Measurements from ENCODE around the gene PRSS57. TPM values are rescaled to one million over a fixed set of nuclear protein-coding genes. Genes with fewer than 3 reads are reported as not detected.
A peak's percentile ranks its signal among the peaks of the same experiment; 100 is the strongest.

The PRSS57 gene
- total and polyA plus RNA-seq, 2 of the 8 experiments (the other 6 are each of a cell fraction or from before 2014, with no cell fraction given): not detected

- Histone ChIP-seq H3K23me2 (ENCODE audit: low read depth, low read length) (no peaks in the 10 kb centered on the region), H3K27ac (ENCODE audit: low read depth, low read length) (no peak overlapping the region), H3K56ac (replicated peaks; ENCODE audit: insufficient read length, low read depth, low read length) (no peak overlapping the region), H4K20me1 (replicated peaks in 1 of 2; ENCODE audit: control insufficient read depth in 1 of 2, insufficient read depth in 2 of 2, low read length in 2 of 2) (peaks cover 0 to 3% of the 10 kb centered on the region in 2 experiments), H3K18ac (ENCODE audit: extremely low read depth, low read length) (no peak overlapping the region), H2BK20ac (ENCODE audit: low read length) (no peak overlapping the region), H3K9me3 (ENCODE audit: insufficient read depth in 2 of 2, low read depth in 1 of 2, low read length in 1 of 2) (peaks cover 4 to 6% of the 10 kb centered on the region in 2 experiments; a peak in 2 of 4 replicates), H3K4me1 (replicated peaks in 1 of 4; ENCODE audit: control insufficient read depth in 3 of 4, insufficient read depth in 4 of 4, low read length in 3 of 4) (peaks cover 0 to 8% (median 5%) of the 10 kb centered on the region in 4 experiments; a peak in 4 of 7 replicates), H3K14ac (ENCODE audit: insufficient read length) (no peak overlapping the region), H3K9ac (replicated peaks in 1 of 4; ENCODE audit: extremely low read depth in 1 of 4, low read depth in 3 of 4, low read length in 3 of 4) (no peak overlapping the region), H3K36me3 (ENCODE audit: control insufficient read depth in 2 of 4, insufficient read depth in 4 of 4, low read length in 3 of 4) (no peaks in the 10 kb centered on the region), H4K91ac (replicated peaks; ENCODE audit: insufficient read length, low read length) (no peak overlapping the region), H3K27me3 (replicated peaks in 1 of 4; ENCODE audit: control insufficient read depth in 3 of 4, extremely low read depth in 1 of 4, insufficient read depth in 3 of 4, low read length in 3 of 4) (peaks cover 0 to 2% (median 0%) of the 10 kb centered on the region in 4 experiments; a peak in 2 of 7 replicates), H3K4ac (replicated peaks; ENCODE audit: insufficient read length, low read depth, low read length) (no peak overlapping the region), H3K79me1 (ENCODE audit: low read depth, low read length) (no peaks in the 10 kb centered on the region; the same call in none of the 2 replicates), H3K79me2 (ENCODE audit: control insufficient read depth in 1 of 2, insufficient read depth in 2 of 2, low read length in 2 of 2) (no peaks in the 10 kb centered on the region), H3K4me2 (ENCODE audit: insufficient read depth in 1 of 2, low read depth in 2 of 2, low read length in 2 of 2) (no peak overlapping the region), H3K4me3 (ENCODE audit: extremely low read depth in 1 of 4, insufficient read depth in 2 of 4, low read depth in 3 of 4, low read length in 4 of 4) (no peak overlapping the region), H4K8ac (ENCODE audit: extremely low read depth, insufficient read depth, low read length) (peak overlapping the region; percentile 29), H2BK120ac (replicated peaks; ENCODE audit: low read depth, low read length) (no peak overlapping the region), H2BK5ac (ENCODE audit: low read depth, low read length) (no peak overlapping the region), H2BK15ac (ENCODE audit: low read length) (no peak overlapping the region), H2BK12ac (ENCODE audit: low read depth, low read length) (no peak overlapping the region), H2AK5ac (ENCODE audit: low read depth, low read length) (no peak overlapping the region), H4K5ac (ENCODE audit: insufficient read length, low read depth, low read length) (no peak overlapping the region), H3K23ac (ENCODE audit: insufficient read length) (no peak overlapping the region), H2AFZ (ENCODE audit: low read length) (no peak overlapping the region)
- no peak for TF ChIP-seq SP2 (IDR thresholded peaks at IDR 0.05; ENCODE audit: low read length)
- TF ChIP-seq CHD2 (IDR thresholded peaks at IDR 0.05; ENCODE audit: low read length): no peak
- TF ChIP-seq CEBPB (IDR thresholded peaks at IDR 0.05; ENCODE audit: low read depth, low read length): peak; percentile 83
- no peak for TF ChIP-seq SIX5 (IDR thresholded peaks at IDR 0.05; ENCODE audit: low read depth, low read length)
- no peak for TF ChIP-seq CTCF (IDR thresholded peaks at IDR 0.05; ENCODE audit: control extremely low read depth in 1 of 3, insufficient read depth in 1 of 3, low read depth in 1 of 3, low read length in 3 of 3)
- no peak for TF ChIP-seq HDAC2 (IDR thresholded peaks at IDR 0.05; ENCODE audit: borderline replicate concordance in 1 of 2, low read depth in 2 of 2, low read length in 2 of 2)
- no peak for TF ChIP-seq SAP30 (IDR thresholded peaks at IDR 0.05; ENCODE audit: insufficient read depth, insufficient replicate concordance, low read length)
- TF ChIP-seq TAF7 (optimal IDR thresholded peaks at IDR 0.05; ENCODE audit: borderline replicate concordance, low read depth, low read length): no peak
- TF ChIP-seq CTBP2 (IDR thresholded peaks at IDR 0.05; ENCODE audit: borderline replicate concordance, insufficient read depth, insufficient read length, low read length): no peak
- CTCF ChIA-PET (ENCODE audit: partially characterized antibody): interaction anchor here (0.9 to 1.5 kb wide), 3 partner anchors 11 to 199 kb away, joined by 3 to 4 read pairs (median 4); no protein-coding TSS in a partner anchor
- FAIRE-seq (no peak), DNase-seq (ENCODE audit: low read depth in 1 of 2, low spot score in 2 of 2) (peak in 1 of 2 experiments; percentile 60)
- POLR2A ChIA-PET (ENCODE audit: partially characterized antibody): interaction anchor here (0.8 kb wide), 1 partner anchor 11 kb away, joined by 4 read pairs; no protein-coding TSS in a partner anchor
- 79% methylated on average over 47 of the region's 54 CpGs; no CpG with 5 or more reads in 1 of the 2 experiments for WGBS, 2 experiments (ENCODE audit: extremely low coverage in 1 of 2, insufficient coverage in 1 of 2, insufficient read length in 1 of 2, insufficient replicate concordance in 2 of 2, low coverage in 1 of 2, low lambda C conversion rate in 2 of 2, missing lambda C conversion rate in 1 of 2)
Observed at GRCh38 chr19:718991-719512, 23.8 kb upstream of the PRSS57 start.

Data from H1 (cell line).